GM18519 (cell line): ENCODE measurements around the gene MRM2.

ENCODE experiments used
- ATAC-seq: cut with Tn5 transposase; IDR thresholded peaks from one replicate; pipeline ENCODE4 v1.9.1; 2021; ENCODE audit warnings: mild to moderate bottlenecking, moderate library complexity; ENCODE audit not compliant: unreplicated experiment, low FRiP score

The MRM2 gene

DNA sequence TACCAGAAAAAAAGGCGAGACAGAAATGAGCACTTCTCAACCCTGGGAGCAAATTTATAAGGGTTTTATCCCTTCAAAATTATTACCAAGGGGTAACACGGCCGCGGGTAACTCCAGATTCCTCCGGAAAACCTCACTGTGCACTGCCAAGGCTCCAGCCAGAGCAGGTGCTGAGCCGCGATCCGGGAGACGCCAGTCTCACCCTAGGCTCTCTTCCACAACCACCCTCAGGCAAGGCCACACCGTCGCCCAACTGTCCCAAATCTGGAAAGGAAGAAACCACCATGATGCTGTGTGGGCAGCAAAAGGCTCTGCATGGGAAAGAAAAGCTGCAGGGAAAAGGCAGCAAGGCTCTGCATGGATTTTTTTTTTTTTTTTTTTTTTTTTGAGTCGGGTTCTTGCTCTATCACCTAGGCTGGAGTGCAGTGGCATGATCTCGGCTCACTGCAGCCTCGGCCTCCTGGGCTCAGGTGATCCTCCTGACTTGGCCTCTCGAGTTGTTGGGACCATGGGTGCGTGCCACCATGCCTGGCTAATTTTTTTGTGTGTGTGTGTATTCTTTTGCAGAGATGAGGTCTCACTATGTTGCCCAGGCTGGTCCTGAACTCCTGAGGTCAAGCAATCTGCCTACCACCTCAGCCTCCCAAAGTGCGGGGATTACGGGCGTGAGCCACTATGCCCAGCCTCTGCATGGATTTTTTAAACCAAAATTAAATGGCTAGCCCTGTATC is 48.3 kb downstream of the MRM2 start:
- no peak for ATAC-seq

DNA sequence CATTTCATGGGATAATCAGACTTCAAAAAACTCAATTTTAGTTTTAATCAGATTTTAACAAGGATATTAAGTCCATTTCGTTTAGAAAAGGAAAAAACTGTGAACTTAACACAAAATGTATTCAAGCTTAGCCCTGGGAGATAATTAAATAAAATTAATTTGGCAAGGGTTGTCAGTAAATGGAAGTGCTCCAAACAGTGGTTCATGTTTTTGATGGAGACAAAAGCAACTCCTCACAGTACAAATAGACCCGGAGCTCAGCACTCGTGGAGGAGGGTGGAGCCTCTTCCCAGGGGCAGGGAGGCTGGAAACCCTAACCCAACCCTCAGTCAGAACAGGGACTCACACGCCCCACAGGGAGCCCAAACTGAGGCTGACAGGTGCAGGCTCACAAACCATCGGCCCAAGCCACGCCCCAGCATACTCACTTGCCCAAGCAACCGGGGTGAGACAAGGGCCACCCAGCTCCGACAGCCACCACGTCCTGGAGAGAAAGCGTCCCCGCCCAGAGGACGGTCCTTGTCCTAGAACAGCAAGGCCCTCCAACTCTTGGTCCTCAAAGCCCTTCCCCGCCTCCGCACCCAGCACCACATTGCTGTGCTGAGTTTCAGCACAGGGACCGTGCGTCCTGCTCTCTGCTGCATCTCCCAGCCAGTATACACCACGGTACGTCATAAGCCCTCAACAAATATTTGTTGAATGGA is 49.0 kb downstream of the MRM2 start:
- no peak for ATAC-seq

DNA sequence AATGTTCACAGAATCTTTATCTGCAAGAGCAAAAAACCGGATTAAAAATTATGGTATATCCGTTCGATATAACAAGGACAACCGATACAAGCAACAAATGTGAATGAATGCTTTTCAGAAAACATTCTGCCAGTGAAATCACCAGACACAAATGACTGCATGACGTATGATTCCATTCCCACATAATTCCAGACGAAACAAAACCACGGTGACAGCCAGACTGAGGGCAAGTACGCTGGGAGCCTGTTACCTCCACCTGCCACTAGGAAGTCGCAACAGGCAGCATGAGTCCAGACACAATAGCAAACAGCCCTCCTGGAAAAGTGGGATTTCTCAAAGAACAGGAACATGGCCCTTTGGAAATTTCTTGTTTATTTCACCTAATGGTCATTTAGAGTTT is 51.0 kb downstream of the MRM2 start:
- ATAC-seq: no peak

DNA sequence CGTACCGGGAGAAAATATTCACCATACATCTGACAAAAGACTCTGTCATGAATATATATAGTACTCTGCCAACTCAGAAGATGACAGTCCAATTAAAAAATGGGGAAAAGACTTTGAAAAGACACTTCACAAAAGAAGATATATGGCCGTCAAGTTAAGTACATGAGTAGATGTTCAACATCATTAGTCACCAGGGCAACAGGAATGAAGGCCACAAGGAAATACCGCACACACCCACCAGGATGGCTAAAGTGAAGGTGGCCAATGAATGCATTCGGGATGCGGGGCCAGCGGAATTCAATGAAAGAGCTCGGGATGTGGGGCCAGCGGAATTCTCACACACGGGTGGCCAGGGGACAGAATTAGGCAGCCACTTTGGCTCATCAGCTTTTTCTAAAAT is 51.5 kb downstream of the MRM2 start:
- no peak for ATAC-seq

DNA sequence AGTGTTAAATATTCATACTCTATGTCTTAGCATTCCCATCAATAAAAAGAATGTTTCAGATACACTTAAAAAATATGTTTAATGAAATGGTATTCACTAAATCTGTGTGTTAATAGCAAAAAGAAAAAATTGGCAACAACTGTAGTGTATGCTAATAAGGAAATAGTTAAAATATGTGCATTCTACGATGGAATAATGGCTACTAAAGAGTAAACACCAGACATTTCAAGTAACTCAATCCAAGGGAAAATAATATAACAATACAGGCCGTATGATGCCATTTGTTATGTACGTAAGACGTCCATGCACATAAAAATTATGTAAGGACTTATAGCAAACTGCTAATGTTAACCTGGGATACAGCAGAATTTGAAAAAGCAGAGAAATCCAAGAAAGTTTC is 55.8 kb downstream of the MRM2 start:
- ATAC-seq: no peak

DNA sequence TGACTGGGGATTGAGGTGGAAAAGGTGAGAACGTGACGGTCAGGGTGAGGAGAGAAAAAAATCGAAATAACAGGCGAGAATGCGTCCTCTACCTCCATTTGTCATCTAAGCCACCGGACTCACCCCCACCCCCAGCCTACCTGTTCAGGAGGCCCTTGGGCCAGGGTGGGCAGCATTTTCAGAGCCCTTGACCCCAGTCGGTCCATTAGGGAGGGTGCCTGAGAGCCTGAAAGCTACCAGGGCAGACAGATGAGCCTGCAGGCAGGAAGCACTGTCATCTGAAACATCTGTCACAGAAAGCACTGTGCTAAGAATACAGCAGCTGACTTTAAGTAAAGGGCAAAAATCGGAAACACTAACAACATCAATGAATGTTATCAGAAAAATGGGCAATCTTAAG is 56.3 kb downstream of the MRM2 start:
- ATAC-seq: no peak
